Measurements from ENCODE around the gene ANAPC10.

Gene ANAPC10

DNA sequence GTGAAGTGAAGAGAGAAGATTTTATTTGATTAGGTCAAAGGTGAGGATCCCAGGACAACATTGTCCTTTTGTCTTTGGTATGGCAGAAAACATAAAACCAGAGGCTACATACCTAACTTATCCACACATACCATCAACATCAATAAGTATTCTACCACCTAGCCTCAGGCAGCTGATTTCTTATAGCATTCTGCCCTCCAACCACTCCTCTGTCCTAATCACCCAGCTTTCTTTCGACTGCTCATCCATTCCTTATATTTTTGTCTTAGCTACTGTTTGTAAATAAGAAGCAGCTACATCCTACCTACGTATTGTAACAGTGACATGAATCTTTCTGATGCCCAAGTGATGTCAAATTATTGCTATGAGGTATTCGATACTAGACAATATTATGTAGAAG is 129.4 kb downstream of the ANAPC10 start:
- TF ChIP-seq RARB (CRISPR knock-in tag; IDR thresholded peaks at IDR 0.05) (no peak), BACH2 (CRISPR knock-in tag; IDR thresholded peaks at IDR 0.05; ENCODE audit: borderline replicate concordance) (no peak), CSDC2 (CRISPR knock-in tag; IDR thresholded peaks at IDR 0.05) (no peak), SNAI2 (CRISPR knock-in tag; IDR thresholded peaks at IDR 0.05) (no peak), ZFP3 (CRISPR knock-in tag; IDR thresholded peaks at IDR 0.05) (no peak), ARNTL (CRISPR knock-in tag; IDR thresholded peaks at IDR 0.05; ENCODE audit: borderline replicate concordance, low read depth) (no peak), ZNF8 (CRISPR knock-in tag; IDR thresholded peaks at IDR 0.05) (no peak), ZNF70 (CRISPR knock-in tag; IDR thresholded peaks at IDR 0.05) (no peak), OSR1 (CRISPR knock-in tag; IDR thresholded peaks at IDR 0.05) (no peak), TCF4 (CRISPR knock-in tag; IDR thresholded peaks at IDR 0.05; ENCODE audit: borderline replicate concordance) (no peak), ZNF565 (CRISPR knock-in tag; conservative IDR thresholded peaks at IDR 0.05; ENCODE audit: low read depth) (no peak), POU6F1 (CRISPR knock-in tag; IDR thresholded peaks at IDR 0.05; ENCODE audit: borderline replicate concordance, low read depth) (no peak)
- TF ChIP-seq, protein P1, sequence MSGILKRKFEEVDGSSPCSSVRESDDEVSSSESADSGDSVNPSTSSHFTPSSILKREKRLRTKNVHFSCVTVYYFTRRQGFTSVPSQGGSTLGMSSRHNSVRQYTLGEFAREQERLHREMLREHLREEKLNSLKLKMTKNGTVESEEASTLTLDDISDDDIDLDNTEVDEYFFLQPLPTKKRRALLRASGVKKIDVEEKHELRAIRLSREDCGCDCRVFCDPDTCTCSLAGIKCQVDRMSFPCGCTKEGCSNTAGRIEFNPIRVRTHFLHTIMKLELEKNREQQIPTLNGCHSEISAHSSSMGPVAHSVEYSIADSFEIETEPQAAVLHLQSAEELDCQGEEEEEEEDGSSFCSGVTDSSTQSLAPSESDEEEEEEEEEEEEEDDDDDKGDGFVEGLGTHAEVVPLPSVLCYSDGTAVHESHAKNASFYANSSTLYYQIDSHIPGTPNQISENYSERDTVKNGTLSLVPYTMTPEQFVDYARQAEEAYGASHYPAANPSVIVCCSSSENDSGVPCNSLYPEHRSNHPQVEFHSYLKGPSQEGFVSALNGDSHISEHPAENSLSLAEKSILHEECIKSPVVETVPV (CRISPR knock-in tag; IDR thresholded peaks at IDR 0.05) = no peak

DNA sequence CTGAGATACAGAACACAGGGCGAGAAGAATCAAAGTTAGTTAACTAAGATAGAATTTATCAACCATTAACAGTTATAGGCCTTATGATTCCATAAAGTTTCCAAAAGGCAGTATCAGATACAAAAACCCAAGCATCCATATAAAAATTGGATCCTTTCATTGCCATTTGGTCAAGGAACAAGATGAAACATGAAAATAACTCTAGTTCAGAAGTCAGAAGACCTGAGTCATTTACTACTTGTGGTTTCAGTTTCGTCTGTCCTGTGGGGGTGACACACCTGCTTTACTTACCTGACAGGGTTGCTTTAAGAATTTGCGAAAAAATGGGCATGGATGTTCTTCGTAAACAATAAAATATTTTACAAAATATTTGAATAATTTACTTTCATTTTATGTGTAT is 130.8 kb downstream of the ANAPC10 start:
- TF ChIP-seq OSR1 (CRISPR knock-in tag; IDR thresholded peaks at IDR 0.05) (no peak), ZNF565 (CRISPR knock-in tag; conservative IDR thresholded peaks at IDR 0.05; ENCODE audit: low read depth) (no peak), GLIS3 (CRISPR knock-in tag; IDR thresholded peaks at IDR 0.05) (no peak), ZFP30 (CRISPR knock-in tag; IDR thresholded peaks at IDR 0.05) (no peak)
- TF ChIP-seq, protein P2, sequence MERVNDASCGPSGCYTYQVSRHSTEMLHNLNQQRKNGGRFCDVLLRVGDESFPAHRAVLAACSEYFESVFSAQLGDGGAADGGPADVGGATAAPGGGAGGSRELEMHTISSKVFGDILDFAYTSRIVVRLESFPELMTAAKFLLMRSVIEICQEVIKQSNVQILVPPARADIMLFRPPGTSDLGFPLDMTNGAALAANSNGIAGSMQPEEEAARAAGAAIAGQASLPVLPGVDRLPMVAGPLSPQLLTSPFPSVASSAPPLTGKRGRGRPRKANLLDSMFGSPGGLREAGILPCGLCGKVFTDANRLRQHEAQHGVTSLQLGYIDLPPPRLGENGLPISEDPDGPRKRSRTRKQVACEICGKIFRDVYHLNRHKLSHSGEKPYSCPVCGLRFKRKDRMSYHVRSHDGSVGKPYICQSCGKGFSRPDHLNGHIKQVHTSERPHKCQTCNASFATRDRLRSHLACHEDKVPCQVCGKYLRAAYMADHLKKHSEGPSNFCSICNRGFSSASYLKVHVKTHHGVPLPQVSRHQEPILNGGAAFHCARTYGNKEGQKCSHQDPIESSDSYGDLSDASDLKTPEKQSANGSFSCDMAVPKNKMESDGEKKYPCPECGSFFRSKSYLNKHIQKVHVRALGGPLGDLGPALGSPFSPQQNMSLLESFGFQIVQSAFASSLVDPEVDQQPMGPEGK (CRISPR knock-in tag; IDR thresholded peaks at IDR 0.05; ENCODE audit: borderline replicate concordance) = no peak
- no peak for ATAC-seq

More for the DNA sequence above, 129.4 kb downstream of the ANAPC10 start:
- no peak for ATAC-seq

DNA sequence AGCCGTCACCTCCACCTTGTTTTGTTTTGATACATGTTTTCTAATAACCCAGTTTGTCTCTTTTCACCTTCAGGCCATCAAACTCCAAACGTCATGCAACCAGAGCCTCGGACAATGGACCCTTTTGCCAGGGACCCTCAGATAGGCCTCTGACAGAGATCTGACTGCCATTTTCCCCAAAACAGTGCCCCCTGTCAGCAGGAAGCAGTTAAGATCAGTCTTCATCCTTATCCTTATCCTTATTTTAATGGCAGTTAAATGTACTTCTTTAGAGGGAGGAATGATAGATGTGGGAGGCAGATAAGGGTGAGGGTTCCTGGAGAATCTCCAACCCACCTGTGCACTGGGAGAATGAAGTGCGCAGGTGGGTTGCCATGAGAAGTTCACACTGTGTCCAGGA is 135.7 kb downstream of the ANAPC10 start:
- no peak for ATAC-seq
- TF ChIP-seq ZFP30 (CRISPR knock-in tag; IDR thresholded peaks at IDR 0.05) (no peak), ZC3H10 (CRISPR knock-in tag; IDR thresholded peaks at IDR 0.05) (no peak), BACH2 (CRISPR knock-in tag; IDR thresholded peaks at IDR 0.05; ENCODE audit: borderline replicate concordance) (no peak), TCF4 (CRISPR knock-in tag; IDR thresholded peaks at IDR 0.05; ENCODE audit: borderline replicate concordance) (no peak), ARNTL (CRISPR knock-in tag; IDR thresholded peaks at IDR 0.05; ENCODE audit: borderline replicate concordance, low read depth) (no peak), ZFP3 (CRISPR knock-in tag; IDR thresholded peaks at IDR 0.05) (no peak), GLIS3 (CRISPR knock-in tag; IDR thresholded peaks at IDR 0.05) (no peak), POU6F1 (CRISPR knock-in tag; IDR thresholded peaks at IDR 0.05; ENCODE audit: borderline replicate concordance, low read depth) (no peak), TOX (CRISPR knock-in tag; IDR thresholded peaks at IDR 0.05; ENCODE audit: borderline replicate concordance) (no peak), OSR1 (CRISPR knock-in tag; IDR thresholded peaks at IDR 0.05) (no peak), ZNF565 (CRISPR knock-in tag; conservative IDR thresholded peaks at IDR 0.05; ENCODE audit: low read depth) (no peak)

DNA sequence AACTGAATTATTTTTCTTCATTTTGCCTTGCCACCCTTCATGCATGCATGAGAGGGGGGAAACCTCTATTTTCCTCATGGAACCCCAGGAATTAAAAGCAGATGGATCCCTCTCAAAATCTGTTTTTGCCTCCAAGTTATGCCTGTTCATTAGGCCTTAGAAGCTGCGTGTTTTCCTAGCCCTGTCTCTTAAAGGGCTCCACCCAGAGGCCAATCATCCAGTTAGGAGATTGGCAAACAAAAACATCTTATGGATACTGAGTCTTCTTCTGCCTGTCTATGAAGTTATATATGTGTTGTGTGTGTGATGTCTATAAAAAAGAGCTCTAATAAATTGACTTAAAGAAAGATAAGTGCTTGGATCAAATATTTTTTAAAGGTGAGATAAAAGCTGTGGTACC is 142.9 kb downstream of the ANAPC10 start:
- ATAC-seq = no peak

DNA sequence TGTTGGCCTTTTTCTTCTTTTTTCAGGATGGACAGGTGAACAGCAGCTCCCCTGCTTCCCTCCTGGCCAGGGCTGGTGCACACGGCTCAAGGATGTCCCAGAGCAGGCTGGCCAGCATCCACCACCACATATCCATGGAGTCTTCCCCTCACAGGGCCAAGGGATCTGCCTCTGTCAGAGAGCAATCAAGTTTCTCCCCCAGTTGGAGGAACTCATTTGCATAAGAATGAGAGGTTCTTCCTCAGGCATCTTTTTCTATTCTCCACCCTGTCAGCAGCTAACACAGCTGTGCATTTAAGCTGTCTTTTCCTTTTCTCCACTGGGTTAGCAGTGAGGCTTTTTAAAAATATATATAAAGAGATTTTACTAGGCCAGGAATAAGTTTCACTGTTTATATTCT is 143.8 kb downstream of the ANAPC10 start:
- TF ChIP-seq ZFP3 (CRISPR knock-in tag; IDR thresholded peaks at IDR 0.05) (no peak), ZNF565 (CRISPR knock-in tag; conservative IDR thresholded peaks at IDR 0.05; ENCODE audit: low read depth) (no peak), ARNTL (CRISPR knock-in tag; IDR thresholded peaks at IDR 0.05; ENCODE audit: borderline replicate concordance, low read depth) (no peak), ZNF8 (CRISPR knock-in tag; IDR thresholded peaks at IDR 0.05) (no peak), ISL1 (CRISPR knock-in tag; IDR thresholded peaks at IDR 0.05) (no peak), ZC3H10 (CRISPR knock-in tag; IDR thresholded peaks at IDR 0.05) (no peak), ZFP30 (CRISPR knock-in tag; IDR thresholded peaks at IDR 0.05) (no peak), PPARA (CRISPR knock-in tag; IDR thresholded peaks at IDR 0.05; ENCODE audit: borderline replicate concordance) (no peak), TCF4 (CRISPR knock-in tag; IDR thresholded peaks at IDR 0.05; ENCODE audit: borderline replicate concordance) (no peak), CSDC2 (CRISPR knock-in tag; IDR thresholded peaks at IDR 0.05) (no peak)
- TF ChIP-seq, protein P2 (CRISPR knock-in tag; IDR thresholded peaks at IDR 0.05; ENCODE audit: borderline replicate concordance) = no peak
- TF ChIP-seq, protein P1 (CRISPR knock-in tag; IDR thresholded peaks at IDR 0.05) = no peak
- ATAC-seq = no peak

More for the DNA sequence above, 142.9 kb downstream of the ANAPC10 start:
- no peak for TF ChIP-seq ZC3H10 (CRISPR knock-in tag; IDR thresholded peaks at IDR 0.05)
- TF ChIP-seq CSDC2 (CRISPR knock-in tag; IDR thresholded peaks at IDR 0.05) = no peak
- no peak for TF ChIP-seq ZNF70 (CRISPR knock-in tag; IDR thresholded peaks at IDR 0.05)
